Dendritic cell treated with granulocyte-macrophage colony-stimulating factor and Interleukin-4, amounts not matched to agents 40 ng/mL and 50 ng/mL, for 4 days (primary cell): ENCODE results near the gene STIM1.

Source experiments
- H3K27ac Mint-ChIP-seq: one replicate; pipeline ENCODE4 v1.8.0; 2022; ENCODE audit warnings: mild to moderate bottlenecking, mixed read lengths
- H3K27me3 Mint-ChIP-seq: one replicate; pipeline ENCODE4 v1.8.0; 2022; ENCODE audit warnings: mild to moderate bottlenecking, mixed read lengths
- H3K36me3 Mint-ChIP-seq: one replicate; pipeline ENCODE4 v1.8.0; 2022; ENCODE audit warnings: low read depth, mixed read lengths
- H3K4me1 Mint-ChIP-seq: one replicate; pipeline ENCODE4 v1.8.0; 2022; ENCODE audit warnings: low read depth, mixed read lengths
- H3K4me3 Mint-ChIP-seq: one replicate; pipeline ENCODE4 v1.8.0; 2022; ENCODE audit warnings: mild to moderate bottlenecking, moderate library complexity, mixed read lengths
- H3K9me3 Mint-ChIP-seq: one replicate; pipeline ENCODE4 v1.8.0; 2022; ENCODE audit warnings: mixed read lengths
- intact Hi-C: fragments of 100-400 bp; cut with micrococcal nuclease; formaldehyde crosslinking; loops from one replicate; pipeline ENCODE4 v1.15.0; 2022

STIM1 gene

DNA sequence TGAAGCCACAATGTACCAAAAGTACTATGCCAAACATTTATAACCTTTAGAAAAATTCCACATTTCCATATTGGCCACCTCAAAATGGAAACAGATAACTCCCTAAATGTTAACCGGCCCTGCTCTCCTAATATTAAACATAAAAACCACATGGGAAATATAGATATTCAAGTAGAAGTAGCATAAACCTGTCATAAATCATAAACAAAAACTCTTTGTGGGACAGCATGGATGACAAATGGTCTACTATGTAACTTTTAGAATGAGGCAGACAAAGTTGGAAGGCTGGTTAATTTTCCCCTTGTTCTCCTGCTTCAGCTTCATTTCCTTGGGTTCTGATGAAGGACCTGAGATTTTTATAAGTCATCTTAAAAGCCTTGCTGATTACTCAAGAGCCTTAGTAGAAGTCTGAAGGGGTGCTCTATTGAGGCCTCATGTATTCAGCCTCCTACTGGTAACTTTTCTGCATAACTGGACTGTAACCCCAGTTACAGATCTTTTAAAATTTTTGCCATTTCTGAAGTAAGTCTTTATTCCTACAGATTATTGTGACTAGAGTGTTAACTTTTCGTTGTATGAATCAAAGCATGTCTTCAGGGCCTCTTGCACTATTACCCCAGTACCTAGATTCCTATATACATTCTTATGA, 116.4 kb downstream of the STIM1 start:
- no peaks in the 10 kb centered on the region for H3K9me3 Mint-ChIP-seq
- intact Hi-C loops: no loop called here
- H3K27ac Mint-ChIP-seq: no peak overlapping the region
- H3K27me3 Mint-ChIP-seq: no peaks in the 10 kb centered on the region
- H3K4me1 Mint-ChIP-seq: peaks cover 9% of the 10 kb centered on the region
- H3K4me3 Mint-ChIP-seq: no peak overlapping the region
- H3K36me3 Mint-ChIP-seq: peaks cover 45% of the 10 kb centered on the region

DNA sequence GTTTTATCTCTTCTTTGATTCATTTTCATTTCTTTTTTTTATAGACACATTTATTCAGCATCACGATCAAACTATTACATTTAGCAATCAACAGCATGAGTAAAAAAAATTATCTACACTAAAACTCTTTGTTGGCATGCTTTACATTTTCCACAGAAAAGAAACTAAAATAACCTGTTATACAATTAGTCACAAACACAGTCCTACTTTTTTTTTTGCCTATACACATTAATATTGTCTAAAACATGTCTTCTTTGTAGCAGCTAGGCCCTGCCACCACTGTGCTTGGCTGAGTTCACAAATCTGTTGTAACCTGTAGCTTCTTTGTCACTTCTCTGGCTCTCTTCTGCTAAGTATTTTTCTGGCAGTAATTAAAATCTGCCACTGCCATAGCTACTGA, 117.0 kb downstream of the STIM1 start:
- Mint-ChIP-seq H3K27ac (no peak overlapping the region), H3K9me3 (no peaks in the 10 kb centered on the region), H3K4me3 (no peak overlapping the region), H3K36me3 (peaks cover 42% of the 10 kb centered on the region), H3K27me3 (no peaks in the 10 kb centered on the region), H3K4me1 (peaks cover 9% of the 10 kb centered on the region)
- intact Hi-C loops: no loop called here

DNA sequence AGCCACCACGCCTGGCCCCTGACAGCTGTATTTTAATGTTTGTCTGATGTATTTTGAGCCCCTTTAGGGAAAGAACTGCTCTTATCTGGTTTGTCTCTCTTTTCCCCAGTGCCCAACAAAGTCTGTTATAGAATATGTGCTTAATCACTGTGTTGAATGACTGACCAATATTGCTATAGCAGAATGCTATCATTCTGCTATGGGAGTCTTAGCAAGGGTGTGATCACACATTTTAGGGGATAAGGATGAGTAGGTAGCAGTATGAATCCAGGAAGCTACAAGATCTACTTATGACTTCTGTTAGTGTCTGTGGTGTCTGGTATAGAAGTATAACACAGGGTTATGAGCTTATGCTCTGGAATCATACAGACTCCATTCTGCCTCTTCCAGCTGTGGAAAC, 121.6 kb downstream of the STIM1 start:
- peaks cover 32% of the 10 kb centered on the region for H3K36me3 Mint-ChIP-seq
- intact Hi-C loops: no loop called here
- no peak overlapping the region for H3K4me3 Mint-ChIP-seq

DNA sequence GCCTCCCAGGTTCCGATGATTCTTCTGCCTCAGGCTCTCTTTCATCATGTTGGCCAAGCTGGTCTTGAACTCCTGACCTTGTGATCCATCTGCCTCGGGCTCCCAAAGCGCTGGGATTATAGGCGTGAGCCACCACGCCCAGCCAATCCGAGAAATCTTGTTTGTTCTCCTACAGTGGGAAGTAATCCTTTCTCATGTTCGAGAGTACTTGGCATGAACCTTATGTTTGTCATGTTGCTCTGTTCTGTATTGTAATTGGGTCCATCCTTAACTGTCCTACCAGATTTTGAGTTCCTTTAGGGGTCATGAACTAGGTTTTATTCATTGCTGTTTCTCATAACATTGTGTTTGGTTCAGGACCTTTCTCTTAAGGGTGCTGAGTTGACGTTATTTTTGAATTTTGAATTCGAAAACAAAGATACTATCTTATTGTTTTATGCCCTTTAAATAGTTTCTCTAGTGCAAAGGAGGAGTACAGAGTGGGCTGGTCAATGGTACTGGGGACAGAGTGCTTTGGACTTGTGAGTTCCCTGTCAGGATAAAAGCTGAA, 125.7 kb downstream of the STIM1 start:
- peaks cover 18% of the 10 kb centered on the region for H3K4me1 Mint-ChIP-seq
- intact Hi-C loops: no loop called here
- H3K9me3 Mint-ChIP-seq: no peaks in the 10 kb centered on the region

More for the DNA sequence above, 121.6 kb downstream of the STIM1 start:
- Mint-ChIP-seq H3K9me3 (no peaks in the 10 kb centered on the region), H3K27me3 (no peaks in the 10 kb centered on the region), H3K4me1 (peaks cover 14% of the 10 kb centered on the region), H3K27ac (no peak overlapping the region)

DNA sequence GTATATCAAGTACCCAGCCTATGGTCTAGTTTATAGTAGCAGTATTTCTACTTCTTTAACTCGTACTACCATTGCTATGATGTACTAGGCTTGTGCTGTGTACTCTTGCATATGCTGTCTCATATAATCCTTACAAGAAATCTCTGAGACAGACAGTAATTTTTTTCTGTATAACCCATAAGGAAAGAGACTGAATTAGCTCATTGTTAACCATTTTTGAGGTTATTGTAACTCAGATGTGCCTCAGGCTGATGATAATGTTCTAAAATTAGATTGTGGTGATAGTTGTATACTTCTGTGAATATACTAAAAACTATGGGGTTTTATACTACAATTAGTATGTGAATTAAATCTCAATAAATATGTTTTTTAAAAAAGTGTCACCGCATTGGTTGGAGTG, 127.0 kb downstream of the STIM1 start:
- intact Hi-C loops: no loop called here
- H3K27me3 Mint-ChIP-seq: no peaks in the 10 kb centered on the region
- H3K4me3 Mint-ChIP-seq: no peak overlapping the region
- H3K4me1 Mint-ChIP-seq: peaks cover 23% of the 10 kb centered on the region
- H3K9me3 Mint-ChIP-seq: no peaks in the 10 kb centered on the region
- no peak overlapping the region for H3K27ac Mint-ChIP-seq
- peaks cover 14% of the 10 kb centered on the region for H3K36me3 Mint-ChIP-seq

More for the DNA sequence above, 125.7 kb downstream of the STIM1 start:
- Mint-ChIP-seq H3K36me3 (peaks cover 14% of the 10 kb centered on the region), H3K27ac (no peak overlapping the region), H3K27me3 (no peaks in the 10 kb centered on the region), H3K4me3 (no peak overlapping the region)

DNA sequence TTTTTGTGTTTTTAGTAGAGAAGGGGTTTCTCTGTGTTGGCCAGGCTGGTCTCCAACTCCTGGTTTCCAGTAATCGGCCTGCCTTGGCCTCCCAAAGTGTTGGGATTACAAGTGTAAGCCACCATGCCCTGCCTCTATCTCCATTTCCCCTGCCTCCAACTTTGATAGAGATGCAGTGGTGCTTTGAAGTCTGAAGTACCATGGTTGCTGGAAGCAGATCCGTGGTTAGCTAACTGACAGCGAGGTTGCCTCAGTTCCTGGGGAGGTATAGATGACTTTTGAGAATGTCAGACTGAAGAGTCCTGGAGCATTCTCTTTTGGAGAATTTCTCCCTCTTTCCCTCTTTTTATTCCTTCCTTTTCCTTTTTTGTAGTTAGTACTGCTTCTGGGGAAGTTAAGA, 127.6 kb downstream of the STIM1 start:
- intact Hi-C loops: no loop called here
- H3K4me1 Mint-ChIP-seq: peaks cover 23% of the 10 kb centered on the region
- peaks cover 19% of the 10 kb centered on the region for H3K36me3 Mint-ChIP-seq
- H3K27ac Mint-ChIP-seq: no peak overlapping the region
- H3K9me3 Mint-ChIP-seq: no peaks in the 10 kb centered on the region
- no peak overlapping the region for H3K4me3 Mint-ChIP-seq
- H3K27me3 Mint-ChIP-seq: no peaks in the 10 kb centered on the region

DNA sequence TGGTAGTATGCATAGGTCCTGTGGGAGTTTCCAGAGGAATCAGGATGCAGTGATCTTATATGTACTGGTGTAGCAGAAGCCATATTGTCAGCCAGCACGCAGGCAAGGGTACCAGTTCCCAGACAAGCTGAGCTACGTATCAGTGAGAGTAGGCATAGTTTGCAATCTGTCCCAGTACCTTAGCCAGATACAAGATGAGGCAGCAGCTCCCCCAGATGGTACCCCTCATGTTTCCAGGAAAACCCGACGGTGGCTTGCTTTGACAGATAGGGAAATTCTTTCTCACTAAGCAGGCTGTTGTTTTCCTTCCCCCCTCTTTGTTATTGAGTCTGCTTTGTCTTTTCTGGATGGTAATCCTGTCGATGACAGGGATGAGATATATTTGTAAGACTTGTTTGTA, 129.4 kb downstream of the STIM1 start:
- no peak overlapping the region for H3K4me3 Mint-ChIP-seq

DNA sequence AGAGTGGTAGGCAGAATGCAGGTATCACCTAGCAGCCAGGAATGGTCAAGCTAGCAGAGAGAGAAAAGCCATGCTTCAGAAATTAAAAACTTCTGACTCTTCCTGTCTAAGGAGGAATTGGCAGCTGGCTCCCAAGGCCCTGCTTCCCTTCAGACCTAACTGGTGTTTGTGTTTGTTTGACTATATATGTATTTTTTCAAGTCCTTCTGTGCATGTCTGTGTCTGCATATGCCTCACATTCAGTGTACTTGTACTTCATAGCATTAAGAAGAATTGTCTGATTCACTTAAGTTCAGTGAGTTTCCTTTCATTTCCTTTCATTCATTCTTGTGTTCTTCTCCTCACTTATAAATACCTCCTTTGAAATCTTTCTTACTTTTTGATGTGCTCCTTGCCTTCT, 130.2 kb downstream of the STIM1 start:
- H3K9me3 Mint-ChIP-seq: peaks cover 8% of the 10 kb centered on the region
- no peak overlapping the region for H3K4me3 Mint-ChIP-seq
- H3K27me3 Mint-ChIP-seq: no peaks in the 10 kb centered on the region
- peaks cover 23% of the 10 kb centered on the region for H3K36me3 Mint-ChIP-seq
- H3K27ac Mint-ChIP-seq: peak overlapping the region; percentile 10
- peaks cover 18% of the 10 kb centered on the region for H3K4me1 Mint-ChIP-seq
- intact Hi-C loops: no loop called here

More for the DNA sequence above, 129.4 kb downstream of the STIM1 start:
- intact Hi-C loops: no loop called here
- Mint-ChIP-seq H3K9me3 (peaks cover 8% of the 10 kb centered on the region), H3K27ac (peak overlapping the region; percentile 10), H3K27me3 (no peaks in the 10 kb centered on the region), H3K4me1 (peaks cover 18% of the 10 kb centered on the region), H3K36me3 (peaks cover 27% of the 10 kb centered on the region)

DNA sequence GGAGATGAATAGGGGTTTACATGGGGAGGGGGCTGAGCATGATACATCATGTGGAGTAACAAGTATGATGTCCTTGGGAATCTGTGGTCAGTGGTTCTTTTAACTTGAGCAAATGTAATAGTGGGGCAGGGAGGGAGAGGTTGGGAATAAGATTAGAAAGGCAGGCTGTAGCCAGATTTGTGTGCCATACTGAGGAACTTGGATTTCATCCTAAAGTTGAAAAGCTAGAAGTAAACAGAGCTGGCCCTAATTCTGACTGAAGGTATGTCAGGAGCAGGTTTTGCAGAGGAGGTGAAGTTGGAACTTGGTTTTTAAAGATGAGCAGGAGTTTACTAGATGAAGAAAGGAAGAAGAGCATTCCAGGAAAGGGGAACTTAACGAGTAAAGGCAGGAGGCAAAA, 130.8 kb downstream of the STIM1 start:
- no peak overlapping the region for H3K27ac Mint-ChIP-seq
- peaks cover 8% of the 10 kb centered on the region for H3K9me3 Mint-ChIP-seq
- H3K4me3 Mint-ChIP-seq: no peak overlapping the region
- H3K36me3 Mint-ChIP-seq: peaks cover 22% of the 10 kb centered on the region
- H3K4me1 Mint-ChIP-seq: peaks cover 18% of the 10 kb centered on the region
- H3K27me3 Mint-ChIP-seq: no peaks in the 10 kb centered on the region
- intact Hi-C loops: no loop called here

DNA sequence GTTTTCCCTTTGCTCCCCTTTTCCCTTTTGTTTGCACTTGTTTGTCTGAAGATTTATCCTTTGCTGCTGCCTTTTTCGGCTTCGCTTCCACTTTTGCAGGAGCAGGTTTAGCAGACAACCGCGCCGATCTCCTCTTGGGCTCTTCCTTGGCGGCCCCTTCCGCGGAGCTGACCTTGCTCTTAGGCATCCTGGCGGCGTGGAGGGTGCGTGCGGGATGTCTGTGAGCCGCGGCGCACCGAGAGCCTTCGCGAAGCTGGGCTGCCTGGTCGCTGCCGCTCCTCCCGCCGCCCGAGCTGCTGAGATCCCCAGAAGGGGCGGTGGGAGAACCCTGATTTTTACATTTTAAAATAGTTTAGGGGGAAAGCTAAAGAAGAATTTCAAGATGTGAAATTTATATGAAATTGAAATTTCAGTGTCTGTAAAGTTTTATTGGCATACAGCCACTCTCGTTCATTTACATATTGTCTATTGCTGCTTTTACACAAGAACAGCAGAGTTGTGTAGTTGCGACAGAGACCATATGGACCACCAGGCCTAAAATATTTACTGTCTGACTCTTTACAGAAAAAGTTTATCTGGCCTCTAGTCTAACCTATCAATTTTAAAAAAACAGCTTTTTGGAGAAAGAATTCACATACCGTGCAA, 133.9 kb downstream of the STIM1 start:
- intact Hi-C loops: no loop called here
- peaks cover 41% of the 10 kb centered on the region for H3K36me3 Mint-ChIP-seq
- H3K27ac Mint-ChIP-seq: no peak overlapping the region
- H3K4me1 Mint-ChIP-seq: peaks cover 18% of the 10 kb centered on the region
- peaks cover 26% of the 10 kb centered on the region for H3K9me3 Mint-ChIP-seq
- no peak overlapping the region for H3K4me3 Mint-ChIP-seq
- no peaks in the 10 kb centered on the region for H3K27me3 Mint-ChIP-seq

DNA sequence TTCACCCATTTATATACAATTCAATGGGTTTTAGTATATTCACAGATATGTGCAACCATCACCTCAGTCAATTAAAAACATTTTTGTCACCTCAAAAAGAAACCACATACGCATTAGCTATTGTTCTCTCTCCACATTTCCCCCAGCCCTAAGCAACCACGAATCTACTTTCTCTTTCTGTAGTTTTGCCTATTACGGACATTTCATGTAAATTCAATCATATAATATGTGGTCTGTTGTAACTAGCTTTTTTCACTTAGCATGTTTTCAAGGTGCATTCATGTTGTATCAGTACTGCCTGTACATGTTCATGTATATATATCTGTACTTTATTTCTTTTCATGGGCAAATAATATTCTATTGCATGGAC, 134.4 kb downstream of the STIM1 start:
- H3K27me3 Mint-ChIP-seq: no peaks in the 10 kb centered on the region
- intact Hi-C loops: no loop called here
- H3K27ac Mint-ChIP-seq: no peak overlapping the region
- peaks cover 46% of the 10 kb centered on the region for H3K36me3 Mint-ChIP-seq
- H3K9me3 Mint-ChIP-seq: peaks cover 32% of the 10 kb centered on the region
- H3K4me1 Mint-ChIP-seq: peaks cover 18% of the 10 kb centered on the region
- no peak overlapping the region for H3K4me3 Mint-ChIP-seq

DNA sequence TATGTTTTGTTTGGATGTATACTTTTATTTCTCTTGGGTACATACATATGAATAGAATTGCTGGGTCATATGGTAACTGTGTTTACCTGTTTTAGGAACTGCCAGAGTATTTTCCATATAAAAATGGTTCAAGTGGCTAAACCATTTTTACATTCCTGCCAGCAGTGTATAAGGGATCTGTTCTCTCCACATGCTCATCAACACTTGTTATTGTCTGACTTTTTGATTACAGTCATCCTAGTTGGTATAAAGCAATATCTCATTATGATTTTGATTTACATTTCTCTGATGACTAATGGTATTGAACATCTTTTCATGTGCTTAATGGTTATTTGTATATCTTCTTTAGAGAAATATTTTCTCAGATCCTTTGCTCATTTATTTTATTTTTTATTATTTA, 134.9 kb downstream of the STIM1 start:
- no peaks in the 10 kb centered on the region for H3K27me3 Mint-ChIP-seq
- peaks cover 36% of the 10 kb centered on the region for H3K9me3 Mint-ChIP-seq
- H3K4me3 Mint-ChIP-seq: no peak overlapping the region
- H3K27ac Mint-ChIP-seq: no peak overlapping the region
- peaks cover 16% of the 10 kb centered on the region for H3K4me1 Mint-ChIP-seq
- peaks cover 49% of the 10 kb centered on the region for H3K36me3 Mint-ChIP-seq
- intact Hi-C loops: no loop called here

DNA sequence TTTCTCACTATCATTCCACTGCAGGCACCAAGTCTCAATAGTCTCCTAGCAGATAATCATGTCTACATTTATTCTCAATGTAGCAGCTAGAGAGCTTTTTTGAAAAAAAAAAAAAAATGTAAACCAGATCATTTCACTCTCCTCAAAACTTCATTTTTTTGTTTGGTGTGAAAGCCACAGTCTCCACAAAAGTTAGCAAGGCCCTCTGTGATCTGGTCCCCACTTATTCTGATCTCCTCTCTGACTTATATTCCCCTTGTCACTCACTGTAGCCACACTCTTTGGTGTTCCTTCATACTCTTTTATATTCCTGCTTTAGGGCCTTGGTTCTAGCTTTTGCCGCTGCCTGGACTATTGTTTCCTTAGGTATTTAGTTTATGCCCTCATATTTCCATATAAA, 137.5 kb downstream of the STIM1 start:
- H3K4me1 Mint-ChIP-seq: peaks cover 12% of the 10 kb centered on the region
- no peak overlapping the region for H3K27ac Mint-ChIP-seq
- no peak overlapping the region for H3K4me3 Mint-ChIP-seq
- H3K27me3 Mint-ChIP-seq: no peaks in the 10 kb centered on the region
- peaks cover 37% of the 10 kb centered on the region for H3K9me3 Mint-ChIP-seq
- intact Hi-C loops: no loop called here
- peaks cover 45% of the 10 kb centered on the region for H3K36me3 Mint-ChIP-seq

DNA sequence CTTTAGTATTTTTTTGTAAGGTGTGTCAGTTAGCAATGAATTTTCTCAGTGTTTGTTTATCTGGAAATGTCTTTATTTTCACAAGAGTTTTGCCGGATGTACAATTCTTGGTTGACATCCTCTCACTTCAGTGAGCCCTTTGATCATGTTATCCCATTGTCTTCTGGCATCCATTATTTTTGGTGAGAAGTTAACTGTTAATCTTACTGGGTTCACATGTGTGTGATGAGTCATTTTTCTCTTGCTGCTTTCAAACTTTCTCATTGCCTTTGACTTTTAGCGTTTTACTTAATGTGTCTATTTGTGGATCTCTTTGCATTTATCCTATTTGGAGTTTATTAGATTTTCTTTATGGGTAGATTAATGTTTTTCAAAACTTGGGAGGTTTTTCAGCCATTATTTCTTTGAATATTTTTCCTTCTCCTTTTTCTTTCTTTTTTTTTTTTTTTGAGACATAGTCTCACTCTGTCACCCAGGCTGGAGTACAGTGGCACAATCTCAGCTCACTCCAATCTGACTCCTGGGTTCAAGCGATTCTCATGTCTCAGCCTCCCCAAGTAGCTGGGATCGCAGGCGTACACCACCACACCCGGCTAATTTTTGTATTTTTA, 138.7 kb downstream of the STIM1 start:
- Mint-ChIP-seq H3K9me3 (peaks cover 36% of the 10 kb centered on the region), H3K27me3 (no peaks in the 10 kb centered on the region), H3K27ac (no peak overlapping the region), H3K4me1 (peaks cover 12% of the 10 kb centered on the region), H3K36me3 (peaks cover 40% of the 10 kb centered on the region), H3K4me3 (no peak overlapping the region)
- intact Hi-C loops: no loop called here
